Measurements from ENCODE around the gene PDIA4.
"Not testable (repeated sequence)": the region's sequence is repeated elsewhere in the genome, so short reads cannot be mapped to it uniquely, and the experiment has no call there.

The PDIA4 gene

GRCh38 chr7:149063476-149063875, 35.2 kb upstream of the PDIA4 start:
- DNase-seq = no peak
- no peak overlapping the region for H3K27ac ChIP-seq (ENCODE audit: insufficient read depth, low read length, poor library complexity, severe bottlenecking)
- H3K4me1 ChIP-seq (ENCODE audit: control insufficient read depth, insufficient read depth, low read length, poor library complexity, severe bottlenecking) = no peaks in the 10 kb centered on the region
- H3K36me3 ChIP-seq (ENCODE audit: control insufficient read depth, insufficient read depth, low read length) = no peaks in the 10 kb centered on the region
- H3K9me3 ChIP-seq (ENCODE audit: control insufficient read depth, low read length) = no peaks in the 10 kb centered on the region
- no peaks in the 10 kb centered on the region for H3K27me3 ChIP-seq (replicated peaks; ENCODE audit: control insufficient read depth, insufficient read depth, low read length, poor library complexity, severe bottlenecking)
- H3K4me3 ChIP-seq (ENCODE audit: insufficient read depth, low read depth, low read length, poor library complexity, severe bottlenecking) = no peak overlapping the region

- H3K4me3 ChIP-seq (ENCODE audit: insufficient read depth, low read depth, low read length, poor library complexity, severe bottlenecking); H3K9me3 ChIP-seq (ENCODE audit: control insufficient read depth, low read length); H3K4me1 ChIP-seq (ENCODE audit: control insufficient read depth, insufficient read depth, low read length, poor library complexity, severe bottlenecking); H3K36me3 ChIP-seq (ENCODE audit: control insufficient read depth, insufficient read depth, low read length); H3K27ac ChIP-seq (ENCODE audit: insufficient read depth, low read length, poor library complexity, severe bottlenecking); DNase-seq; H3K27me3 ChIP-seq (replicated peaks; ENCODE audit: control insufficient read depth, insufficient read depth, low read length, poor library complexity, severe bottlenecking): not testable (repeated sequence)
Observed at GRCh38 chr7:149062217-149062899, 34.1 kb upstream of the PDIA4 start.

GRCh38 chr7:149060156-149060555, 31.9 kb upstream of the PDIA4 start:
- Histone ChIP-seq H3K27me3 (replicated peaks; ENCODE audit: control insufficient read depth, insufficient read depth, low read length, poor library complexity, severe bottlenecking) (no peaks in the 10 kb centered on the region), H3K27ac (ENCODE audit: insufficient read depth, low read length, poor library complexity, severe bottlenecking) (no peak overlapping the region), H3K4me1 (ENCODE audit: control insufficient read depth, insufficient read depth, low read length, poor library complexity, severe bottlenecking) (no peaks in the 10 kb centered on the region), H3K9me3 (ENCODE audit: control insufficient read depth, low read length) (no peaks in the 10 kb centered on the region), H3K36me3 (ENCODE audit: control insufficient read depth, insufficient read depth, low read length) (no peaks in the 10 kb centered on the region), H3K4me3 (ENCODE audit: insufficient read depth, low read depth, low read length, poor library complexity, severe bottlenecking) (no peak overlapping the region)
- no peak for DNase-seq

- DNase-seq = no peak
- no peaks in the 10 kb centered on the region for H3K9me3 ChIP-seq (ENCODE audit: control insufficient read depth, low read length)
- H3K4me3 ChIP-seq (ENCODE audit: insufficient read depth, low read depth, low read length, poor library complexity, severe bottlenecking) = no peak overlapping the region
- no peaks in the 10 kb centered on the region for H3K27me3 ChIP-seq (replicated peaks; ENCODE audit: control insufficient read depth, insufficient read depth, low read length, poor library complexity, severe bottlenecking)
- no peaks in the 10 kb centered on the region for H3K36me3 ChIP-seq (ENCODE audit: control insufficient read depth, insufficient read depth, low read length)
- H3K4me1 ChIP-seq (ENCODE audit: control insufficient read depth, insufficient read depth, low read length, poor library complexity, severe bottlenecking) = no peaks in the 10 kb centered on the region
- H3K27ac ChIP-seq (ENCODE audit: insufficient read depth, low read length, poor library complexity, severe bottlenecking) = no peak overlapping the region
Observed at GRCh38 chr7:149053885-149054284, 25.6 kb upstream of the PDIA4 start.

GRCh38 chr7:149053384-149053783, 25.1 kb upstream of the PDIA4 start:
- no peaks in the 10 kb centered on the region for H3K36me3 ChIP-seq (ENCODE audit: control insufficient read depth, insufficient read depth, low read length)
- no peak for DNase-seq
- H3K4me1 ChIP-seq (ENCODE audit: control insufficient read depth, insufficient read depth, low read length, poor library complexity, severe bottlenecking) = no peaks in the 10 kb centered on the region
- H3K4me3 ChIP-seq (ENCODE audit: insufficient read depth, low read depth, low read length, poor library complexity, severe bottlenecking) = no peak overlapping the region
- no peak overlapping the region for H3K27ac ChIP-seq (ENCODE audit: insufficient read depth, low read length, poor library complexity, severe bottlenecking)
- H3K9me3 ChIP-seq (ENCODE audit: control insufficient read depth, low read length) = no peaks in the 10 kb centered on the region
- no peaks in the 10 kb centered on the region for H3K27me3 ChIP-seq (replicated peaks; ENCODE audit: control insufficient read depth, insufficient read depth, low read length, poor library complexity, severe bottlenecking)

- no peaks in the 10 kb centered on the region for H3K27me3 ChIP-seq (replicated peaks; ENCODE audit: control insufficient read depth, insufficient read depth, low read length, poor library complexity, severe bottlenecking)
- no peaks in the 10 kb centered on the region for H3K4me1 ChIP-seq (ENCODE audit: control insufficient read depth, insufficient read depth, low read length, poor library complexity, severe bottlenecking)
- H3K27ac ChIP-seq (ENCODE audit: insufficient read depth, low read length, poor library complexity, severe bottlenecking) = no peak overlapping the region
- no peak for DNase-seq
- no peak overlapping the region for H3K4me3 ChIP-seq (ENCODE audit: insufficient read depth, low read depth, low read length, poor library complexity, severe bottlenecking)
- H3K36me3 ChIP-seq (ENCODE audit: control insufficient read depth, insufficient read depth, low read length) = no peaks in the 10 kb centered on the region
- H3K9me3 ChIP-seq (ENCODE audit: control insufficient read depth, low read length) = no peaks in the 10 kb centered on the region
Observed at GRCh38 chr7:149050941-149051340, 22.6 kb upstream of the PDIA4 start.

GRCh38 chr7:149048805-149049204, 20.5 kb upstream of the PDIA4 start:
- Histone ChIP-seq H3K27me3 (replicated peaks; ENCODE audit: control insufficient read depth, insufficient read depth, low read length, poor library complexity, severe bottlenecking) (no peaks in the 10 kb centered on the region), H3K9me3 (ENCODE audit: control insufficient read depth, low read length) (no peaks in the 10 kb centered on the region), H3K27ac (ENCODE audit: insufficient read depth, low read length, poor library complexity, severe bottlenecking) (no peak overlapping the region), H3K4me3 (ENCODE audit: insufficient read depth, low read depth, low read length, poor library complexity, severe bottlenecking) (no peak overlapping the region), H3K36me3 (ENCODE audit: control insufficient read depth, insufficient read depth, low read length) (no peaks in the 10 kb centered on the region), H3K4me1 (ENCODE audit: control insufficient read depth, insufficient read depth, low read length, poor library complexity, severe bottlenecking) (no peaks in the 10 kb centered on the region)
- no peak for DNase-seq

GRCh38 chr7:149046416-149046815, 18.1 kb upstream of the PDIA4 start:
- Histone ChIP-seq H3K4me3 (ENCODE audit: insufficient read depth, low read depth, low read length, poor library complexity, severe bottlenecking) (no peak overlapping the region), H3K27ac (ENCODE audit: insufficient read depth, low read length, poor library complexity, severe bottlenecking) (no peak overlapping the region), H3K27me3 (replicated peaks; ENCODE audit: control insufficient read depth, insufficient read depth, low read length, poor library complexity, severe bottlenecking) (no peaks in the 10 kb centered on the region), H3K9me3 (ENCODE audit: control insufficient read depth, low read length) (no peaks in the 10 kb centered on the region), H3K4me1 (ENCODE audit: control insufficient read depth, insufficient read depth, low read length, poor library complexity, severe bottlenecking) (no peaks in the 10 kb centered on the region), H3K36me3 (ENCODE audit: control insufficient read depth, insufficient read depth, low read length) (no peaks in the 10 kb centered on the region)
- DNase-seq = no peak

- H3K4me3 ChIP-seq (ENCODE audit: insufficient read depth, low read depth, low read length, poor library complexity, severe bottlenecking) = no peak overlapping the region
- no peak for DNase-seq
- H3K36me3 ChIP-seq (ENCODE audit: control insufficient read depth, insufficient read depth, low read length) = no peaks in the 10 kb centered on the region
Observed at GRCh38 chr7:149043936-149044335, 15.6 kb upstream of the PDIA4 start.

GRCh38 chr7:149041350-149041749, 13.0 kb upstream of the PDIA4 start:
- no peaks in the 10 kb centered on the region for H3K4me1 ChIP-seq (ENCODE audit: control insufficient read depth, insufficient read depth, low read length, poor library complexity, severe bottlenecking)
- H3K4me3 ChIP-seq (ENCODE audit: insufficient read depth, low read depth, low read length, poor library complexity, severe bottlenecking) = no peak overlapping the region
- no peaks in the 10 kb centered on the region for H3K27me3 ChIP-seq (replicated peaks; ENCODE audit: control insufficient read depth, insufficient read depth, low read length, poor library complexity, severe bottlenecking)
- H3K36me3 ChIP-seq (ENCODE audit: control insufficient read depth, insufficient read depth, low read length) = no peaks in the 10 kb centered on the region
- H3K27ac ChIP-seq (ENCODE audit: insufficient read depth, low read length, poor library complexity, severe bottlenecking) = no peak overlapping the region
- no peak for DNase-seq
- H3K9me3 ChIP-seq (ENCODE audit: control insufficient read depth, low read length) = no peaks in the 10 kb centered on the region

More at GRCh38 chr7:149043936-149044335, 15.6 kb upstream of the PDIA4 start:
- no peak overlapping the region for H3K27ac ChIP-seq (ENCODE audit: insufficient read depth, low read length, poor library complexity, severe bottlenecking)
- no peaks in the 10 kb centered on the region for H3K27me3 ChIP-seq (replicated peaks; ENCODE audit: control insufficient read depth, insufficient read depth, low read length, poor library complexity, severe bottlenecking)
- no peaks in the 10 kb centered on the region for H3K9me3 ChIP-seq (ENCODE audit: control insufficient read depth, low read length)
- no peaks in the 10 kb centered on the region for H3K4me1 ChIP-seq (ENCODE audit: control insufficient read depth, insufficient read depth, low read length, poor library complexity, severe bottlenecking)
